NCI-H2227 (cell line): ENCODE data around the gene BCL11B.

ENCODE experiments used
- DNase-seq: peaks from one replicate; lab custom pipeline; 2025; ENCODE audit not compliant: unreplicated experiment; lab: John Stamatoyannopoulos, UW

Gene BCL11B

DNA sequence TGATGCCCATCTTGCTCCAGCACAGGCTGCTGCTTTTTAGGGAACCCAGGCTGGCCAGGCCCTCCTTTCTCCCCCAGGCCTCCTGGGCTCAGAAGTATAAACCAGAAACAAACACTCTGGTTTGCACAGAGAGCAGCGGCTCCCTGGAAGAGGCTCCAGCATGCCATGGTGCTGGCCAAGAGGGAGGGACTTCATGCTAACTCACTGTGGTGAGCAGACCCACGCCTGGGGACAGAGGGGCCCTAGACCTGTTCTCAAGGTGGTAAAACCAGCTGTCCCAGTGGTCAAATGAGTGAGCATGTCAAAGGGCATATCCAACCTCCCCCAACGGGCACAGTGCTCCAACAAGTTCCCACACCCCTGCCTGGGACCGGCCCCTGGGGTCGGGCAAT is 15.5 kb downstream of the BCL11B start:
- DNase-seq: no peak

DNA sequence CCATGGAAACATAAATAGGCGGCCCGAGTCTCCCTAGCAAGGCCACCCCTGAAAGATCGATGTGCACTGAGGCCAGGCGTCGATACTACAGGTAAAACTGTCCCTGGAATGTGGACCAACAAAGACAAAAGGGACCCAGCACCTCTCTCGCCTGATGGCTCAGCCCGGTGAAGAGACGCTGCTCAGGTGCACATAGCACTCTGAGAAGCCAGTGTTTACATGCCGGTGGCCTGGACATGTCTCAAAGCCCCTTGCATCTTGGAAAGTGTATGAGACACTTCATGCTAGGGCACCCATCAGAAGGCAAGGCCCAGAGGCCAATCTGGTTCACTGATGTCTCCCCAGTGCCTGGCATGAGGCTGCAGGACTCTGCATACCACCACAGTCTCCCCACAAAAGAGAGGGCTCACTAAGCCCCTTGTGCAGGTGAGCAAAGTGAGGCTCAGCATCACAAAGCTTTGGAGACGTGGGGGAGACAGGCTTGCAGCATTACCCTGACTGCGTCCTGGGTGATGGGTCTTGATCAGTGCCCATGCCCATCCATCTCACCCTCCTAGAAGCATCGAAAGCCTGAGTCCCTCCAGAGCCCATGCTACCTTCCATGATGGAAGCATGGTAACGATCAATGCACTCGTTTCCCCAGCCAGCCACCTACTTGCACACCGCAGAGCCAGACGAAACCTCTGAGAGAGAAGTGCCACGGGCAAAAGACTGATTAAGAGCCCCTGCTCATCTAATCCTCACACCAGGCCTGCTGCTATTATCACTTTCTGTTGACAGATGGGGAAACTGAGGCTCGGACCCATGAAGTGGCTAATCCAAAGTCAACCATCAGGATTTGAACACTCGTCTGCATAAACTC is 16.1 kb downstream of the BCL11B start:
- no peak for DNase-seq

DNA sequence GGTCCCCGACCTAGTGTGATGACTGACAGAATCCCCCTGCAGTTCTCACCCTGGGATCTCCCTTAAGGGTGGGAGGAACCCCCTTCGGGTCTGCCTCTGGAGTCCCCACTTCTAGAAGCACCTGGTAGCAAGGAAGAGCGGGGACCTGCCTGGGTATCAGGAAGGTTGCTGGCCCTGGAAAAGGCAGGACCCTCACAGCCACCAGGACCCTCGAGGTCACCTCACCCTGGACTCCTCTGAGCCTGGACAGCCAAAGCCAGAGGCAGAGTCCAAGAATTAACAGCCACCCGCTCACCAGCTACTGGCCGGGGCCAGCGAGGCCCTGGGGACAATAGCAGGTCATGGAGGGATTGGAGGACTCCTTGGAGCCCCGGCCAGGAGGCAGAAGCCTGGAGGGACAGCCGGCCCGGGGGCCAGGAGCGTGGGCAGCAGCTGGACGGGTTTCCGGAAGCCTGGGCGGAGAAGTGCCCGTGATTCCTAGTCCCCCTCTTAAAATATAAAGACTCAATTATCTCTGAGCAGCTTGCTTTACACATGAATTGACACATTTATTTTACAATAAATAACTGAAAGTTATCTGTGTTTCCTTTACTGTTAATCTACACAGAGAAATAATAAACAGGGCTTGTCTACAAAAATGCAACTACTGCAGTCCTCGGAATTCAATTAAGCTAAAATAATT is 17.5 kb downstream of the BCL11B start:
- DNase-seq: no peak

GRCh38 chr14:99253890-99254289 is 18.1 kb downstream of the BCL11B start:
- no peak for DNase-seq

DNA sequence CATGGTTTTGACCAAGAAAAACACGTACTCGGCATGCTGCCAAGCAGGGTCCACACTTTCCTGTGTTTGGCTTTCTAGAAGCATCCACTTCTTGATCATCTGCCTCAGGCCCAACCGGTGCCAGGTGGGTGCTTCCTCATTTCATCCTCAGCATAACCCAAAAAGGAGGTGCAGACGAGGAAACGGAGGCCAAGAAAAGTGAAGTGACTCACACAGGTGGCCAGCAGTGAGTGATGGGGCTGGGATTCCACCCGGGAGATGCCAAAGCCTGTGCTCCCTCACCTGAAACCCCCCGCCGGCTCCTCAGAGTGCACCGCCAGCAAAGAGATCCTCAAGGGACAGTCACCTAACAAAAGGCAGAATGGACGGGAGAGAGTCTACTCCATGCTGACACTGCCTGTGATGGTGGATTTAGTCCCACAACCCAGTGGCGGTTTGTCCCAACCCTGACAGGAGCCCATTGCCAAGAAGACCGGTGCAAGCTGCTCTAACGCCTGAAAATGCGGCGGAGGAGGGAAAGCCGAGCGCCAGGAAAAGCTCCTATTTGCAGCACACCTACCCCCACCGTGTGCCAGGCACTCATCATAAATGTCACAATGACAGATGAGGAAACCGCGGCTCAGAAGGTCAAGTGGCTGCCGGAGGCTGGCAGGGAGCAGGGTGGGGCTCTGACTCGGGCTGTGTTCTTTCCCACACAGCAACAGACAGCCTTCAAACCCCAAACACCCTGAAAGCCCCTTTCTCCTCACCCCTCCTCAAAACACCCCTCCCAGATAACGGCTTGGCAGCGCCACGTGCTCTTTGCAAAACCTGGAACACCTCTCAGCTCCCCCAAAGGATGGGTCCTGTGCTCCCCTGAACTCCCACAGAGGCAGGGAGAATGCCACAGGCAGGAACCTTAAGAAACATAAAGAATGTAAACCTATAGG is 18.8 kb downstream of the BCL11B start:
- DNase-seq: no peak

GRCh38 chr14:99252443-99252939 is 19.5 kb downstream of the BCL11B start:
- DNase-seq: no peak

- DNase-seq: no peak
Measured at GRCh38 chr14:99251721-99252120, 20.3 kb downstream of the BCL11B start.

DNA sequence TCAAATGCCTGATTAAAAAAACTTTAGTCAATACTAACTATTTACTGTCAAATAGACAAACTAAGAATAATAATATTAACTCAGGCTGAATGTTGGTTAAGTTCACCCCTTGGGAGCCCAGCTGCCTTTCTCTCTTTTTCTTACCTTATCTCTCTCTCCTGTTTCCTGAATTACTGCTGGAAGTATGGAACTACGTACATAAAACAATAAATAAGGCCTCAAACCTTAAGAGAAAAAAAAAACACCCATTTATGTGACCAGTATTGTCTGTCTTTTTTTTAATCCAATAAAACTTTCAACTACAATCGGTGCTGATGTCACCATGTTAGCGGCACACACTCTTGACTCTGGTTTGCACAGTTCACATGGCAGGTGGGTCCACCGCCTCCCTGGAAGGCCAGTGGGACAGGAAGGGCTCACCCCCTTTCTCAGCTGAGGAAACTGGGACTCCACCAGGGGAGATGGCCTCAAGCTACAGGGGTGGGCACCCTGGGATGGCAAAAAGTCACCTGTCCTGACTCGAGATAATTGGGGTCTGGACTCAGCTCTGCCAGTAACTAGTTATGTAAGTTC is 21.3 kb downstream of the BCL11B start:
- no peak for DNase-seq

DNA sequence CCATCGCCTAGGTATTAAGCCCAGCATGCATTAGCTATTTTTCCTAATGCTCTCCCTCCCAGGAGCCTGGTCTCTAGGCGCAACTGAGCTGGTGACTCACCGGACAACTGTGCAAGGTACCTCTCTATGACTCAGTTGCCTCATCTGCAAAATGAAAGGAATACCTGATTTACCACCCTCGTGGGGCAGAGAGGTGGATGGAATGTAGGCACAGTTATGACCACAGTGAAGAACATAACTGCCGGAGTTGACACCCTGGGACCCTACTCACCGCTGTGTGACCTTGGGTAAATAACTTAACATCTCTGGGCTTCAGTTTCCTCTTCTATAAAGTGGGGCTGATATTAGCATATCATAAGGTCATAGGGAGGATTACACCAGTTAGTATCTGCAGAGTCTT is 22.6 kb downstream of the BCL11B start:
- no peak for DNase-seq

DNA sequence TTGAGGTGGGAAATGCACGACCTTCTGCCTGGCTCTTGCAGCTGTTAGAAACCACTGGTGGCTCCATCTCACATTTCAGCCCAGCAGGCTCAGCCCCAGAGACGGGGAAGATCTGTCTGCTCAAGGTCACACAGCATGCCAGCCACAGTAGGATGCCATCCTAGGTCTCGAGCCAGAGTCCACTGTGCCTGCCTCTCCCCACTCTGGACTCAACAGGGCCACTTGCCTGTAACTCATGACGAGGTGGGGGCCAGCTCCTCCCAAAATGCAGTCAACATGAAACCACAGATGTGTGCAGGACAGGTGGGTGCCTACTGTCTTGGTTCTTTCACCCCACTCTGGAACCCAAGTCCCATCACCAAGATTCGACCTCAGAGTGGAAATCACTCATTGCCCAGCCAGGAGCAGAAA is 23.2 kb downstream of the BCL11B start:
- no peak for DNase-seq

DNA sequence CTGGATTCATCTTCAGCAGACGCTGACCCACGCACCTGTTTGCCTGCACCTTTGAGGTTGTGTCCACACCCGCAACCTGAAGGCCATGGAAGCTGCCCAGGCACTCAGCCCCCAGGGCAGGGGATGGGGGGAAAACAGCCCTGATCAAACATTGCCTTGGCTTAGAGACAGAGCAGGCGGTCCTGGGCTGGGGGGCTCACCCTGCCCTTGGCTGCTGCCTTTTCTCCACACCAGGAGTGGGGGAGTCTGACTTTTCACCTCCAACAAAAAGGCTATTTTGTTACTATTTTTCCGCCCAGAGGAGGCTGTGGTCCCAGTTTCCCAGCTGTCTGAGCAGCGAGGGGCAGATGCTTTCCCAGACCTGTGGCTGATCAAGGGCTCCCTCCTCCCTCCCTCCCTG is 24.2 kb downstream of the BCL11B start:
- DNase-seq: no peak

DNA sequence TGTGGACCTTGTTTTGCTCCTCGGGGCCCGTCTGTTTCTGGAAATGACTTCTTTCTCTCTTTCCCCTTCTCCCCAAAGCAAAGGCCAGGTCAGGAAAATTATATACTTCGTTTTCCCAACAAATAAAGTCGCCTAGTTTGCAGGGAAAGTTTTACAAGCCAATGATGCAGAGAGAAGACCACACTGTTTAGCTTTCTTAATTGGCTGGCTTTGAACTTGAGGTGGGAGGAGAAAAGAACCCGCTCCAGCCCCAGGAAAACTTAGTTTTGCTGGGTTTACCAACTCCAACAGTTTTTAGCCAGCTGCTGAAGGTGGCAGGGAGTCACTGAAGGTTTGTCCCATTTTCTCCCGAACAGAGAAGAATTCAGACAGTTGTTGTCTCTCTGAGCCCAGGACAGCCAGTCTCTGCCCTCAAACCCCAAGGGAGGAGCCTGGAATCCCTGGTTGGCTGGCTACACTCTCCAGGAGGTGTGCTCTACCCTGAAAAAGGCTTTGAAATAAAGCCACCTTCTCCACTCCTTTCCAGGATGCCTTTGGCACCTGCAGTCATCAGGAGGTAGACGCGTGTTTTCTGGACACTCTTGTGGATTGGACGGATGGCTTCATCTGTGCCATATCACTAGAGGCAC is 24.8 kb downstream of the BCL11B start:
- no peak for DNase-seq

DNA sequence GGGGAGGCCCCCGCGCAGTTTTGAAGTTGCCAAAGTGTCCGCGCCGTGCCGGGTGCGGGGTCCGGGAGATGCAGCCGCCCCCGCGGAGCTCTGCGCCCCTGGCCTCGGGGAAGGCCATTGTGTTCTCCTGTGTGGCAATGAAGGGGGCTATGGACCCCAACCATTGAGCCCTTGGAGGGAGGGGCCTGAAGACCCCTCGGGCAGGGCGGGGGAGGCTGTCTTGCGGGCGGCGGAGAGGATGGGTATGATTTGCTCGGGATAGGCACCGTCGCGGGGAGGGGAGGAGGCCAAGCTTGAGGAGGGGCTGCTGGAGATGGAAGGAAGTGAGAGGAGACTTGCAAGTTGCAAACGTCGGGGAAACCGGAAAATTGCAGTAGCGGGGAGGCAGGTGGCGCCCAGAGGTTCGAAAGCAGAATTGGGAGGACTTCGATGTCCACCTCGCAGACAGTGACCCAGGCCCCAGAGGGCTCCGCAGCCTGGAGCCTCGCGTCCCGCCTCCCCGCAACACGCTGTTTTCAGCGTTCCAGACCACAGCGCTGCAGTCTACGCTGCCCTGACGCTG is 25.4 kb downstream of the BCL11B start:
- DNase-seq: no peak

DNA sequence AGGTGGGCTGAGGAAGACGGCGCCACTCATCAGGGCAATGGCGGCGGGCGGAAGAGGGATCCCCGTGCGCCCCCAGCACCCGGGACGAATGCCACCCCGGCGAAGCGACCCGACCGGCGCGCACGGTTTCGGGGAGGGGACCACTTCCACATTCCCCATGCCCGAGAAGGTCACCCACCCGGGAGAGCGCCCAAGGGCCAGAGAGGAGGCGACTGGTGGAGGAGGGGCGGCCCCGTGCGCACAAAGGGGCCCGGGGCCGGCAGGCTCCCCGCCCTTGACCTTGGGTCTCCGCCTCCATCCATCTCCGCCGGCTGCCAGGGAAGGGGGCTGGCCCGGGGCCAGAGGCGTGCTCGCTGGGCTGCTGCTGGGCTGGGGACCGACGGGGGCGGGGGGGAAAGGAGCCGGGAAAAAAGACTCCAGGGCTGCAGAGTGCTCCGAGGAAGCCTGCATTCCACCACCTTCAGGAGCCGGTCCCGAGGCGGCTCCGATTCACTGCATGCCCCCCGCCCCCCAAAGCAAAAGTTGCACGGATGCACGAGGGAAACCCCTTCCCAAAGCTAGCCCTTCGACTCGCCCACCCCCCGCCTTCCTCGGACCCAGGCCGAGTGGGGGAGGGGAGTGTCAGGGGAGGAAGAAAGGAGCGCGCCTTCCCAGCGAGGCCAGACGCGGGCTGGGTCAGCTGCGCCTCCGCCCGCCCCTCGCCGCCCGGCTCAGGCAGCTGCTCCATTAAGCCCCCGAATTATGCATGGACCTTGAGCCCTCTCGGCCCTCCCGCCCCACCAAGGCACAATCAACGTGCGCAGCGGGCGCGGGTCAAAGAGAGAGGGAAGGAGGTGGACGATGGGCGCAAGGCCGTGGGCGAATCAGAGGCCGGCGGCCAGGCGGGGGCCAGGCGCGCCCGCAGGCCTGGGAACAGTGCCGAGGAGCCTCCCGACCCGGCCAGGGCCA is 26.2 kb downstream of the BCL11B start:
- no peak for DNase-seq

DNA sequence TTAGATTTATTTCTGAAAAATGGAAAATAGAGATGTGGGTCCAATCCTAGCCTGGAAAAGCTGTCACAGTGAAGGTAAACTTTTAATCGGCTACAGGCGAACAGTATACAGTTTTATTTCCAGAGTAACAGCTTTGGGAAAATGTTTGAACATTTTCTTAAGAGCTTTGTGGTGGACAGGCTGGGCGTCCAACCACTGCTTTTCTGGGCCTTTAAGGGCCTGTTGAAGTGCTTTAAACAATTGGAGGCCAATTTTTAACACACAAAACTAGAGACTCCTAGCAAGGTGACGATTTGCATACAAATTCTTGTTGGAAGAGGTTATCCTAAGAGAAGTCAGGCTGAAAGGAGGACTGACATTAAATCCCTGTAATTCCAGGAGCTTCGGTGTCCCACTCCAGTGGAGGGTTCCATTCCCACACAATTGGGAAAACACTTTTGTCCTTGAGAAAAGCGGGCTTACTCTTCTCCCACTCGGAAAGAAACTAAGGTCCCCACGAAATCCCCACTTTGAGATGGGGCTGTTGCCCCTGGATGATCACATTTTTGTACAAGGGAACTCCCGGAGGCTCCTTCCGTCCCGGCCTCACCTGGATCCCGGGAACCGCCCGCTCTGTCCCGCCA is 26.9 kb downstream of the BCL11B start:
- DNase-seq: no peak

- DNase-seq: no peak
Measured at GRCh38 chr14:99244367-99244901, 27.6 kb downstream of the BCL11B start.

- no peak for DNase-seq
Measured at GRCh38 chr14:99242816-99243721, 28.9 kb downstream of the BCL11B start.
